Measurements from ENCODE around the gene MC1R.

- TF ChIP-seq MAZ (IDR thresholded peaks at IDR 0.05; ENCODE audit: borderline replicate concordance, low read depth, low read length) (no peak), POLR2A (IDR thresholded peaks at IDR 0.05; ENCODE audit: low read depth, low read length) (no peak), CHD1 (IDR thresholded peaks at IDR 0.05; ENCODE audit: low read depth, low read length) (no peak), SMC3 (IDR thresholded peaks at IDR 0.05; ENCODE audit: low read depth, low read length) (no peak)
- TF ChIP-seq, protein P1, sequence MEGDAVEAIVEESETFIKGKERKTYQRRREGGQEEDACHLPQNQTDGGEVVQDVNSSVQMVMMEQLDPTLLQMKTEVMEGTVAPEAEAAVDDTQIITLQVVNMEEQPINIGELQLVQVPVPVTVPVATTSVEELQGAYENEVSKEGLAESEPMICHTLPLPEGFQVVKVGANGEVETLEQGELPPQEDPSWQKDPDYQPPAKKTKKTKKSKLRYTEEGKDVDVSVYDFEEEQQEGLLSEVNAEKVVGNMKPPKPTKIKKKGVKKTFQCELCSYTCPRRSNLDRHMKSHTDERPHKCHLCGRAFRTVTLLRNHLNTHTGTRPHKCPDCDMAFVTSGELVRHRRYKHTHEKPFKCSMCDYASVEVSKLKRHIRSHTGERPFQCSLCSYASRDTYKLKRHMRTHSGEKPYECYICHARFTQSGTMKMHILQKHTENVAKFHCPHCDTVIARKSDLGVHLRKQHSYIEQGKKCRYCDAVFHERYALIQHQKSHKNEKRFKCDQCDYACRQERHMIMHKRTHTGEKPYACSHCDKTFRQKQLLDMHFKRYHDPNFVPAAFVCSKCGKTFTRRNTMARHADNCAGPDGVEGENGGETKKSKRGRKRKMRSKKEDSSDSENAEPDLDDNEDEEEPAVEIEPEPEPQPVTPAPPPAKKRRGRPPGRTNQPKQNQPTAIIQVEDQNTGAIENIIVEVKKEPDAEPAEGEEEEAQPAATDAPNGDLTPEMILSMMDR (conservative IDR thresholded peaks at IDR 0.05; ENCODE audit: low read depth, low read length), result no peak
These were observed 26.0 kb upstream of the MC1R start for GRCh38 chr16:89892635-89893034.

Measured in IMR-90 (cell line).